ENCODE results near the gene SNAPC4. TPM values are rescaled to one million over a fixed set of nuclear protein-coding genes. Genes with fewer than 3 reads are reported as not detected.

The SNAPC4 gene
- total RNA-seq, 5 donors from 2014 or later (not counting 1 experiment from before 2014, with no cell fraction given), result 10.5 to 15.7 (median 13.3) TPM

- Histone ChIP-seq H3K4me1 (ENCODE audit: control insufficient read depth in 1 of 2, extremely low read depth in 1 of 2, insufficient read depth in 2 of 2, low read length in 2 of 2) (peaks cover 0 to 16% of the 10 kb centered on the region in 2 experiments), H3K4me3 (ENCODE audit: control insufficient read depth in 1 of 2, extremely low read depth in 1 of 2, low read length in 1 of 2) (peak within 1 kb of the TSS; percentile 62 to 75), H3K36me3 (ENCODE audit: control insufficient read depth in 2 of 2, extremely low read depth in 1 of 2, insufficient read depth in 1 of 2, low read length in 1 of 2) (peaks cover 3 to 10% of the 10 kb centered on the region in 2 donors), H3K27me3 (replicated peaks in 1 of 2; ENCODE audit: control insufficient read depth in 2 of 2, extremely low read depth in 1 of 2, insufficient read depth in 2 of 2, low read length in 1 of 2) (peaks cover 0 to 13% of the 10 kb centered on the region in 2 experiments), H3K27ac (ENCODE audit: low read length) (peak within 1 kb of the TSS; percentile 65), H3K9me3 (no peaks in the 10 kb centered on the region)
- no peaks in the 10 kb centered on the region for H3K36me3 Mint-ChIP-seq
- peak within 1 kb of the TSS; percentile 79 to 80 for H3K27ac Mint-ChIP-seq
- ATAC-seq (replicated peaks in 1 of 4) (peak; percentile 86 to 87 (median 86)), DNase-seq (peak; percentile 68 to 94 (median 83))
- H3K27me3 Mint-ChIP-seq, result no peaks in the 10 kb centered on the region
- under 1% methylated on average over 84 of the region's 97 CpGs for WGBS (ENCODE audit: insufficient coverage)
- H3K4me3 Mint-ChIP-seq, result peak within 1 kb of the TSS; percentile 74 to 85 (median 83)
- H3K9me3 Mint-ChIP-seq, result no peaks in the 10 kb centered on the region
- H3K4me1 Mint-ChIP-seq, result peaks cover 4 to 8% (median 4%) of the 10 kb centered on the region in 3 donors
- ChIA-PET CTCF (interaction anchor here (0.5 to 1.0 kb wide), 4 partner anchors 9 to 1553 kb away, joined by 3 to 7 read pairs (median 4); no protein-coding TSS in a partner anchor), POLR2A (interaction anchor here in 1 of 2 donors (0.7 kb wide), 1 partner anchor 56 kb away, joined by 3 read pairs; no protein-coding TSS in a partner anchor)
These were observed 36.6 kb downstream of the SNAPC4 start, which contains the start of gene DNLZ for GRCh38 chr9:136363106-136363948. TSS of gene DNLZ (minus strand) at chr9:136363744. CDS start at chr9:136363714, 30 bp downstream.

GRCh38 chr9:136362450-136362784, 37.6 kb downstream of the SNAPC4 start:
- POLR2A ChIA-PET, result no interaction called here
- peak overlapping the region in 1 of 2 donors; percentile 80 for H3K27ac Mint-ChIP-seq

GRCh38 chr9:136361754-136362449, 38.1 kb downstream of the SNAPC4 start:
- ChIA-PET CTCF (no interaction called here), POLR2A (no interaction called here)
- H3K9me3 ChIP-seq, result no peaks in the 10 kb centered on the region
- H3K27me3 ChIP-seq (replicated peaks in 1 of 2; ENCODE audit: control insufficient read depth in 2 of 2, extremely low read depth in 1 of 2, insufficient read depth in 2 of 2, low read length in 1 of 2), result peaks cover 0 to 12% of the 10 kb centered on the region in 2 experiments
- peaks cover 4 to 10% of the 10 kb centered on the region in 2 donors for H3K36me3 ChIP-seq (ENCODE audit: control insufficient read depth in 2 of 2, extremely low read depth in 1 of 2, insufficient read depth in 1 of 2, low read length in 1 of 2)
- Mint-ChIP-seq H3K4me3 (peak overlapping the region in 2 of 3 donors; percentile 13 to 85), H3K27ac (peak overlapping the region in 1 of 2 donors; percentile 80), H3K9me3 (no peaks in the 10 kb centered on the region), H3K27me3 (no peaks in the 10 kb centered on the region), H3K36me3 (no peaks in the 10 kb centered on the region), H3K4me1 (peaks cover 4 to 8% (median 4%) of the 10 kb centered on the region in 3 donors)
- 91% methylated on average over 25 of the region's 26 CpGs for WGBS (ENCODE audit: insufficient coverage)
- no peak overlapping the region for H3K27ac ChIP-seq (ENCODE audit: low read length)
- H3K4me1 ChIP-seq (ENCODE audit: control insufficient read depth in 1 of 2, extremely low read depth in 1 of 2, insufficient read depth in 2 of 2, low read length in 2 of 2), result peaks cover 0 to 16% of the 10 kb centered on the region in 2 experiments
- DNase-seq (no peak), ATAC-seq (replicated peaks in 1 of 4) (no peak)
- no peak overlapping the region for H3K4me3 ChIP-seq (ENCODE audit: control insufficient read depth in 1 of 2, extremely low read depth in 1 of 2, low read length in 1 of 2)

More at GRCh38 chr9:136362450-136362784, 37.6 kb downstream of the SNAPC4 start:
- H3K36me3 Mint-ChIP-seq, result no peaks in the 10 kb centered on the region
- 90% methylated on average over 2 of the region's 6 CpGs for WGBS (ENCODE audit: insufficient coverage)
- CTCF ChIA-PET, result interaction anchor here in 1 of 2 donors (1.0 kb wide), 1 partner anchor 273 kb away, joined by 7 read pairs; no protein-coding TSS in a partner anchor
- Histone ChIP-seq H3K27me3 (replicated peaks in 1 of 2; ENCODE audit: control insufficient read depth in 2 of 2, extremely low read depth in 1 of 2, insufficient read depth in 2 of 2, low read length in 1 of 2) (peaks cover 0 to 13% of the 10 kb centered on the region in 2 experiments), H3K4me1 (ENCODE audit: control insufficient read depth in 1 of 2, extremely low read depth in 1 of 2, insufficient read depth in 2 of 2, low read length in 2 of 2) (peaks cover 0 to 16% of the 10 kb centered on the region in 2 experiments), H3K36me3 (ENCODE audit: control insufficient read depth in 2 of 2, extremely low read depth in 1 of 2, insufficient read depth in 1 of 2, low read length in 1 of 2) (peaks cover 4 to 10% of the 10 kb centered on the region in 2 donors), H3K4me3 (ENCODE audit: control insufficient read depth in 1 of 2, extremely low read depth in 1 of 2, low read length in 1 of 2) (no peak overlapping the region), H3K27ac (ENCODE audit: low read length) (peak overlapping the region; percentile 65), H3K9me3 (no peaks in the 10 kb centered on the region)
- peak overlapping the region; percentile 74 to 85 (median 83) for H3K4me3 Mint-ChIP-seq
- ATAC-seq (replicated peaks in 1 of 4) (no peak), DNase-seq (no peak)
- H3K27me3 Mint-ChIP-seq, result no peaks in the 10 kb centered on the region
- no peaks in the 10 kb centered on the region for H3K9me3 Mint-ChIP-seq
- peaks cover 4 to 8% (median 4%) of the 10 kb centered on the region in 3 donors for H3K4me1 Mint-ChIP-seq

- DNase-seq (no peak), ATAC-seq (replicated peaks in 1 of 4) (no peak)
- no peaks in the 10 kb centered on the region for H3K27me3 Mint-ChIP-seq
- no peaks in the 10 kb centered on the region for H3K9me3 Mint-ChIP-seq
- H3K36me3 Mint-ChIP-seq, result no peaks in the 10 kb centered on the region
- Histone ChIP-seq H3K36me3 (ENCODE audit: control insufficient read depth in 2 of 2, extremely low read depth in 1 of 2, insufficient read depth in 1 of 2, low read length in 1 of 2) (peaks cover 9 to 10% of the 10 kb centered on the region in 2 donors), H3K4me1 (ENCODE audit: control insufficient read depth in 1 of 2, extremely low read depth in 1 of 2, insufficient read depth in 2 of 2, low read length in 2 of 2) (peaks cover 0 to 16% of the 10 kb centered on the region in 2 experiments), H3K27me3 (replicated peaks in 1 of 2; ENCODE audit: control insufficient read depth in 2 of 2, extremely low read depth in 1 of 2, insufficient read depth in 2 of 2, low read length in 1 of 2) (peaks cover 0 to 10% of the 10 kb centered on the region in 2 experiments), H3K4me3 (ENCODE audit: control insufficient read depth in 1 of 2, extremely low read depth in 1 of 2, low read length in 1 of 2) (no peak overlapping the region), H3K9me3 (no peaks in the 10 kb centered on the region), H3K27ac (ENCODE audit: low read length) (no peak overlapping the region)
- POLR2A ChIA-PET, result no interaction called here
- peaks cover 4 to 8% (median 4%) of the 10 kb centered on the region in 3 donors for H3K4me1 Mint-ChIP-seq
- CTCF ChIA-PET, result no interaction called here
- peak overlapping the region in 1 of 3 donors; percentile 13 for H3K4me3 Mint-ChIP-seq
- H3K27ac Mint-ChIP-seq, result no peak overlapping the region
- 96% methylated on average over 38 of the region's 43 CpGs for WGBS (ENCODE audit: insufficient coverage)
These were observed 38.8 kb downstream of the SNAPC4 start for GRCh38 chr9:136361047-136361753.

- Mint-ChIP-seq H3K27me3 (no peaks in the 10 kb centered on the region), H3K27ac (no peak overlapping the region), H3K9me3 (no peaks in the 10 kb centered on the region), H3K4me1 (peaks cover 4 to 8% (median 4%) of the 10 kb centered on the region in 3 donors), H3K36me3 (no peaks in the 10 kb centered on the region), H3K4me3 (no peak overlapping the region)
- ATAC-seq (replicated peaks in 1 of 4), result no peak
- ChIA-PET POLR2A (no interaction called here), CTCF (no interaction called here)
- no peak for DNase-seq
- Histone ChIP-seq H3K4me3 (ENCODE audit: control insufficient read depth in 1 of 2, extremely low read depth in 1 of 2, low read length in 1 of 2) (no peak overlapping the region), H3K27me3 (replicated peaks in 1 of 2; ENCODE audit: control insufficient read depth in 2 of 2, extremely low read depth in 1 of 2, insufficient read depth in 2 of 2, low read length in 1 of 2) (peaks cover 0 to 6% of the 10 kb centered on the region in 2 experiments), H3K9me3 (no peaks in the 10 kb centered on the region), H3K27ac (ENCODE audit: low read length) (no peak overlapping the region), H3K4me1 (ENCODE audit: control insufficient read depth in 1 of 2, extremely low read depth in 1 of 2, insufficient read depth in 2 of 2, low read length in 2 of 2) (peaks cover 0 to 16% of the 10 kb centered on the region in 2 experiments), H3K36me3 (ENCODE audit: control insufficient read depth in 2 of 2, extremely low read depth in 1 of 2, insufficient read depth in 1 of 2, low read length in 1 of 2) (peaks cover 9 to 10% of the 10 kb centered on the region in 2 donors)
- 91% methylated on average over 37 of the region's 38 CpGs for WGBS (ENCODE audit: insufficient coverage)
These were observed 39.9 kb downstream of the SNAPC4 start for GRCh38 chr9:136359774-136360718.

All from T-cell (primary cell).